Non-pigmented ciliary epithelial cell (primary cell): ENCODE results near the gene ZFAND3.
A peak's percentile ranks its signal among the peaks of the same experiment; 100 is the strongest.

Experiments used
- DNase-seq: peaks from one replicate; pipeline ENCODE4 v3.0.0-alpha.2; 2010; ENCODE audit warnings: low read depth

Gene ZFAND3

DNA sequence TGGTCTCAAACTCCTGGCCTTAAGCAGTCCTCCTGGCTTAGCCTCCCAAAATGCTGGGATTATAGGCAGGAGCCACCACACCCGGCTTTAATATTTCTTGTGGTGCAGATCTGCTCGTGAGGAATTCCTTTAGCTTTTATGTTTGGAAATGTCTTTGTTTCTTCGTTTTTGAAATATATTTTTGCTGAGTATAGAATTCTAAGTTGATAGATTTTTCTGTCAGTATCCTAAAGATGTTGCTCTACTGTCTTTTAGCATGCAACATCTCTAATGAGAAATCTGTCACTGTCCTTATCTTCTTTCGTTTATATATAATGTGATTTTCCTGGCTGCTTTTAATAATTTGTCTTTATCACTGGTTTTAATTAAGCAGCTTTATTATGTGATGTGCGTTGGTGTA is 75.1 kb downstream of the ZFAND3 start:
- DNase-seq, result no peak

DNA sequence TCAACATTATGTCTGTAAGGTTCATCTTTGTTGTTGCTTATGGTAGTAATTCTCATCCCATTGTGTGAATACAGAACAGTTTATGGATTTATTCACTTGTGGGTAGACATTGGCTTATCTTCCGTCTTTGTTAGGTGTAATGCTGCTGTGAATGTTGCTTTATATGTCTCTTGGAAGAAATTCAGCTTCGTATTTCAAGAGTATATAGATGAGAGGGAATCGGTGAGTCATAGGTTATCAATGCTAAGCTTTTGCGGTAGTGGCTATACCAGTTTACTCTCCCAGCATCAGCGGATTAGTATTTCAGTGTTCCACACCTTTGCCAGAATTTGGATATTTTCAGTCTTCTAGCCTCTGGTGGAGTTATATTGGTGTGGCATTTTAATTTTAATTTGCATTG is 77.8 kb downstream of the ZFAND3 start:
- DNase-seq, result peak; percentile 49

DNA sequence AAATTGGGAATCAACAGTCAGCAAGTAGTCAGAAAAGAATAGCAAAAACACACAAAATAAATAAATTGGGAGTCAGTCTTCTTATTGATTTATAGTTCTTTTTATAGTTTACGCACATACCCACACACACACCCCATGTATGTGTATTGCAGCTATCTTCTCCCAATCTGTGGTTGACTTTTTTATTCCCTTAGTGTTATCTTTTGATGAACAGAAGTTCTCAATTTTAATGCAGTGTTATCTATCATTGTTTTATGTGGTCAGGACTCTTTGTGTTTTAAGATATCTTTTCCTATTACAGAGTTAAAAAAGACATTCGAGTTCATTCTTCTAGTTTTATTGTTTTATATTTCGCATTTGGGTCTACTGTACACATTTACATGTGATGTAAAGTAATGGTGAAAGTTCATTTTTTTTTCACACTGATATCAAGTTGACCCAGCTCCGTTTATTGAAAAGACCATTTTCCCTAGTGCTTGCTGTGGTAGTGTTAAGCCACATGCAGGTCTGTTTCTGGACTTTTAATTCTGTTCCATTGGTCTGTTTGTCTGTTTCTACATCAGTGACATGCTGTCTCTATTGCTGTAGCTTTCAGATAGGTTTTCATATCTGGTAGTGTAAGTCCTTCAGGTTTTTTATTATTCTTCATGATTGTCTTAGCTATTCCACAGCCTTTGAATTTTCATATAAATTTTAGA is 78.4 kb downstream of the ZFAND3 start:
- no peak for DNase-seq

DNA sequence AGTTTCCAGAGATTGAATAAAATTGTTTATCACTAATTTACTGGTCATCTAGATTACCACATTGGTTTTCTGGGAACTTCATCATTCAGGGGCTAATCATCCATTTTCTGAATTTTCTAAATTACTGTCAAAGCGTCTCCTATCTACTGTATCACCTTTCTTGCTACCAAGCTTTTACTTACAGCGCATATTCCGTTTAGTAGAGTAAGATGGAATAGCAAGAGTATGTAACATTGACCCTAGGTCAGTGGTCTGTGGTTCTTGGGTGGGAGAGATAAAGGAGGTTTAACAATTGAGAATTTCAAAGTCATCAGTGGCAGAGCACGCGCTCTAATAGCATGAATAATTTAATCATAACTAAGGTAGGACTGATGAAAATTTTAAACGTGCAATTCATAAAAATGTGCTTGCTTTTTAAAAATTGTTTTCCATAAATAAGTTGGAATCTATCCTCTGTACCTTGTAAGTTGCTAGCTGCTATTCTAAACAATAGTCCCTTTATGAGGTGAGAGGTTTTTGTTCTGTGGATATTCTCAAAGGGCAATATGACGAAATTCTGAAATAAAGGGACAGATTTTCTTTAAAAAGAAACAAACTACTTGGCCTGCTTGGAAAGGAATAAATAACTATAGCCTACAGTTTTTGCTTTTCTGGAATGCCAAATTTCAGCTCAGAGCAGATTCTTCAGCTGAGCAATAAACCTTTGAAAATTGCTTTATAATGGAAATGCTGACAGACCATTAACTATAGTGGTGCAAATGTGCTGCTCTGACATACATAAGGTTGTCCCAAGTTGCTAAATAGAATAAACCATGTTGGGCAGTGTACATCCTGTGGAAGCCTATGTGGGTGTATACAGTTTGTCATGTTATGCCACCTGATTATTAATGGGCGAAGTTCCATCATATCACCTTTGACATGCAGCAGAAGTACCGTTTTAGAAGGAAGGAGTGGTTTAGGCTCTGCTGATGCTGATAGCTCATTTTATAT is 84.1 kb downstream of the ZFAND3 start:
- no peak for DNase-seq

DNA sequence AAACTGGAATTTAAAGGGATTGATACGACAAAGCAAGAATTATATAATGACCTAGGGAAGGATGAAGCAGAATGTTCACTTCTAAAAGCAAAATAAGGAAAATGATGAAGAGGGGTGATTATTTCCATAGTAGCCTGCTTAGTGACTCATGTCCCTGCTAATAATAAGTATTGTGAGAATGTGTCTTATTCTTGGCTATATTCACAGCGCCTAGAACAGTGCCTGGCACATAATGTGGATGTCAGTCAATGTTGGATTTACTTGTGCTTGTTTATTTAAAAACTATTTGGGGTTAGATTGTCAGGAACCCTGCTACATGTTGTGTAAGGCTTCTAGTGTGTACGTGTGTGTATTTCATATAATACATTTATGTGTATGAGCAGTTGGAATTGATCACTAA is 85.1 kb downstream of the ZFAND3 start:
- no peak for DNase-seq

DNA sequence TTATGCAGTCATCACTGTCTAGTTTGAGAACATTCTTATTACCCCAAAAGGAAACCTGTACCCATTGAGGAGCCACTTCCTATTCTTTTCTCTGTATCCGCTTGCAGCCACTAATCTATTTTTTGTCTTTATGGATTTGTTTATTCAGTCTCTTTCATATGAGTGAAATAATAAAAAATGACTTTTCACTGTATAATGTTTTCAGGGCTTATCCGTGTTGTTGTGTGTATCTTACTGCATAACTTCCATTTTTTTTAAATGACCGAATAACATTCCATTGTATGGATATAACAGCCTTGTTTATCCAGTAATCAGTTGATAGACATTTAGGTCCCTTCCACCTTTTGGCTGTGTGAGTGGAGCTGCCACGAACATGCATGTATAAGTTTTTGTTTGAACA is 86.6 kb downstream of the ZFAND3 start:
- no peak for DNase-seq

DNA sequence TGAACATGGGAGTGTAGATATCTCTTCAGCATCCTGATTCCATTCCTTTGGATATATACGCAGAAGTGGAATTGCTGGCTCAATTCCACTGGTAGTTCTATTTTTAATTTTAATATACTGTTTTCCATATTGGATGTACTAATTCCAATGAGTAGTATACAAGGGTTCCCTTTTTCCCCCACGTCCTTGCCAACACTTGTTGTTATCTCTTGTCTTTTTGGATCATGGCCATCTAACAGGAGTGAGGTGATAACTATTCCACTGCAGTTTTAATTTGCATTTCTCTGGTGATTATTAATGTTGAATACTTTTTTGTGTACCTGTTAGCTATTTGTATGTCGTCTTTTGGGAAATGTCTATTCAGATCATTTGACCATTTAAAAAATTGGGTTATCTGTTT is 91.5 kb downstream of the ZFAND3 start:
- DNase-seq, result no peak

DNA sequence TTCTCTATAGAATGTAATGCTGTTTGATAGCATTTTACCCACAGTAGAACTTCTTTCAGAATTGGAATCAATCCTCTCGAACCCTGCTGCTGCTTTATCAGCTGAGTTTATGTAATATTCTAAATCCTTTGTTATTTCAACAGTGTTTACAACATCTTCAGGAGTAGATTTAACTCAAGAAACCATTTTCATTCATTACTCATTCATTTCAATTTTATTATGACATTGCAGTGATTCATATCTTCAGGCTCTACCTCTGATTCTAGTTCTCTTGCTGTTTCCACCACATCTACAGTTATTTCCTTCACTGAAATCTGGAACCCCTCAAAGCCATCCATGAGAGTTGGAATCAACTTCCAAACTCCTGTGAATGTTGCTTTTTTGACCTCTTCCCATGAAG is 93.7 kb downstream of the ZFAND3 start:
- DNase-seq, result no peak

DNA sequence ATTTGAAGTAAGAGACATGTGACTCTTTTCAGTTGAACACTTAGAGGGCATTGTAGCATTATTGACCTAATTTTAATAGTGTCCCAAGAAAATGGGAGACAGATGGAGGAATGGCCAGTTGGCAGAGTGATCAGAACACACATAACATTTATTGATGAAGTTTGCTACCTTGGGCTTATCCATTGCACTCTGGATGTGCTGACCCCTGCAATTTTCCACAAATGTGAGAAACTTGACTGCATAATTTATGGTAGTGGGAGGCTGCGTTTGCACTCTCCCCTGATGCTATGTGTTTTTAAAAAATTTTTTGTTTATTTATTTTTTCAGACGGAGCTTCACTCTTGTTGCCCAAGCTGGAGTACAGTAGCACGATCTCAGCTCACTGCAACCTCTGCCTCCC is 95.9 kb downstream of the ZFAND3 start:
- no peak for DNase-seq

DNA sequence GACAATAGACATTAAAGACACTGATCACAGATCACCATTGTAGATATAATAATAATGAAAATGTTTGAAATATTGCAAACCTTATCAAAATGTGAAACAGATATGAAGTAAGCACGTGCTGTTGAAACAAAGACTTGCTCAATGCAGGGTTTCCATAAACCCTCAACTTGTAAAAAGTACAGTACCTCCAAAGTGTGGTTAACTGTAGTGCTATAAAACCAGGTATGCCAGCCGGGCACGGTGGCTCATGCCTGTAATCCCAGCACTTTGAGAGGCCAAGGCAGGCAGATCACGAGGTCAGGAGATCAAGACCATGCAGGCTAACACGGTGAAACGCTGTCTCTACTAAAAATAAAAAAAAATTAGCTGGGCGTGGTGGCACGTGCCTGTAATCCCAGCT is 96.6 kb downstream of the ZFAND3 start:
- no peak for DNase-seq

DNA sequence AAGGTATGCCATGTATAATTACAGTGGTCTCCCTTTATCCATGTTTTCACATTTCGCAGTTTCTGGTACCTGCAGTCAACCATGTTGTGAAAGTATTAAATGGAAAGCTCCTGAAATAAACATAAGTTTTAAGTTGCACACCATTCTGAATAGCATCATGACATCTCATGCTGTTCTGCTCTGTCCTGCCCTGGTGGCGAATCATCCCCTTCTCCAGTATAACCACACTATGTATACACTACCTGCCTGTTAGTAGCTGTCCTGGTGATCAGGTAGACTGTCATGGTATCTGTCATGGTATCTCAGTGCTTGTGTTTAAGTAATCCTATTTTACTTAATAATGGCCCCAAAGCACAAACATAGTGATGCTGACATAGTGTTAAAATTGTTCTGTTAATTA is 97.1 kb downstream of the ZFAND3 start:
- no peak for DNase-seq

DNA sequence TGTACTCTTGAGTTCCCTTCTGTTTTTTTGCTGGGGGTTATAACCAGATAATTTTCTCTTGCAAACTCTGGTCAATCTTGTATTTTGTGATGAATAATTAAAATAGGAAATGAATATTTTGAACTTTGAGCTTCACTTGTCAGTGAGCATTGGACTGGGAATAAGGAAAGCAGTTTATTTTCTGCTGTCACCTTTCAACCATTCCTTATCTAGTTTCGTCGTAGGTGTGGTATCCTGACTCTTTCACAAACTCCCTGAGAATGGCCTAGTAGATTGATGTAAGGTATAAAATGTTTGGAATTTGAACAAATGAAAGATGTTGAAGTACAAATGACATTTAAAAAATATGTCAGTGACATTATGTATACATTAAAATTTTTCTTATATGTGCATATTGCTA is 98.0 kb downstream of the ZFAND3 start:
- no peak for DNase-seq

DNA sequence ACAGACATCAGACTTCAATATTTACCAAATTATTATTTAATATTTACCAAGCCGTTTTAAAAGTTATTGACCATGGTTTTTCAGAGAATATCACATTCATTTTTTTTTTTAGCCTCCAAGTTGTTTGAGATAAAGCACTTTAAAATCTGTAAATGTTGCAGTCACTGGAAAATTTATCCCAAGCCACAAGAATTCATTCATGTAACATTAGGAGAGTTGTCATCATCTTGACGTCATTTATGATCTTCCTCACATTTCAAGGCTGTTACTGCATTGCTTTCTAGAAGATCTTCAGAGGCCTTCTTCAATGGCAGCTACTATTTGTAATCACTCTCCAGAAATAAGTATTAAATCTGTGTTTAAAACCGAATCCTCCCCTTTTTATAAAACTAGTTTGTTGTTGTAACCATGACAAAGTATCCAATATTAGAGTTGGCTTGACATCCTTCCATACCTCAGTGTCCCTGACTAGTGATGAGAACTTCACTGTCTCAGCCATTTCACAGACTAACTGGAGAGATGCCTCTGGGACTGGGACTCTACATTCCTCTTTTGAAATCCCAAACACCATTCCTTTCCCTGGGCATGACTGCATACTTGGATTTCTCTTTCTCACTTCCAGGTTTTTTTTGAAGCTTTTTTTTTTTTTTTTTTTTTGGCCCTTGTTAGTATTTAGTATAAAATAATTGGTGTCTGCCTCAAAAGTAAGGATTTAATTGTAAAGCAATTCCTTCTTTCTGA is 100.1 kb downstream of the ZFAND3 start:
- no peak for DNase-seq

DNA sequence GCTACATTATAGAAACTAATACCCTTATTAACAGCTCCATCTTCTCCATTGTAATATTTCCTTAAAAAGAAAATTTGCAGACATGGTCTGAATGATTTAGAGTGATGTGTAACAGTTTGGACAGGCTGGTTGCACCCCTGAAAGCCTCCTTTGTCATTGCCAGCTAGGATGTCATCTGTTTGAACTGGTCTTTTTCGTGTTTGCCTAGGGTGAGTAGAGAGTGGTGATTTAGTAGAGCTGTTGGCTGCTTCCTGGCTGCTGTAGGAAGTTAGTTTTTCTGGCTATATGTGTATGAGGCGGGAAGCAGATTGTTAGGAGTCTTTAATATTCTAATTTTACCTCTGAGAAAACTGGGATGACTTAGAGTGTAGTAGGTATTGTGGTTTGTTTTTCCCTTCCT is 101.1 kb downstream of the ZFAND3 start:
- no peak for DNase-seq

DNA sequence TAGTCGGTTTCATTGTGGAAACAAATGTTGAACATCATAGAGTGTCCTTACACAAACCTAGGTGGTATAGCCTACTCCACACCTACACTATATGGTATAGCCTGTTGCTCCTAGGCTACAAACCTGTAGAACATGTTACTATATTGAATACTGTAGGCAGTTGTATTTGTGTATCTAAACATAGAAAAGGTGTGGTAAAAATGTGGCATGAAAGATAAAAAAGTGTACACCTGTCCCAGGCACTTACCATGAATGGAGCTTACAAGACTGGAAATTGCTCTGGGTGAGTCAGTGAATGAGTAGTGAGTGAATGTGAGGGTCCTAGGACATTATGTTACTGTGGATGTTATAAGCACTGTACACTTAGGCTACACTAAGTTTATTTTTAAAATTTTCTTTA is 103.0 kb downstream of the ZFAND3 start:
- DNase-seq, result no peak

DNA sequence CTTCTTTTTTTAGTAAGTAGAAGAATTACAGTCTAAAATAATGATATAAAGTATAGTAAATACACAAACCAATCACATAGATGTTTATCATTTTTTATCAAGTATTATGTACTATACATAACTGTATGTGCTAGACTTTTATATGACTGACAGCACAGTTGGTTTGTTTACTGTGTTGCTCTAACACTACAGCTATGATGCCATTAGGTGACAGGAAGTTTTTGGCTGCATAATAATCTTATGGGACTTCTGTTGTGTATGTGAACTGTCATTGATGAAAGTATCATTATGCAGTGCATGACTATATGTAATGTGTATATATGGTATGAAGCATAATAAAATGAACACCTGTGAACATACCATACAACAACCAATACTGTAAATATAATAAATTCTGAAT is 104.0 kb downstream of the ZFAND3 start:
- DNase-seq, result no peak

DNA sequence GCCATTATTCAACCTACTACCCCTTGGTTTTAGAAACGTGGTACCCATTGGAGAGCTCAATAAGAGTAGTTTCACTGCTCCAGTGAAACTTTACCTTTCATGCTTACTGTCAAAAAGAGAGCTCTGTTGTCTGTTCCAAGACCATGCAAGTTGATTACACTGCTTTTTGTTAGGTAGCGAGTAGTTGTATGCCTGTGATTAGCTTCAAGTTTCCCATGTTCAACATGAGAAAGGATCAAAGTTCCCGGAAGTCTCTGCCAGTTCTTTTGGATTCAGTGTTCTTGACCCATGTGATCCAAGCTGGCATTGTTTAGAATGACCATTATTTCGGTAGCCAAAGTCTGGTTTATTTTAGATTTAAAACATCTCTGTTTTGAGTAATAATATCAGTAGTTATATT is 107.1 kb downstream of the ZFAND3 start:
- DNase-seq, result no peak

DNA sequence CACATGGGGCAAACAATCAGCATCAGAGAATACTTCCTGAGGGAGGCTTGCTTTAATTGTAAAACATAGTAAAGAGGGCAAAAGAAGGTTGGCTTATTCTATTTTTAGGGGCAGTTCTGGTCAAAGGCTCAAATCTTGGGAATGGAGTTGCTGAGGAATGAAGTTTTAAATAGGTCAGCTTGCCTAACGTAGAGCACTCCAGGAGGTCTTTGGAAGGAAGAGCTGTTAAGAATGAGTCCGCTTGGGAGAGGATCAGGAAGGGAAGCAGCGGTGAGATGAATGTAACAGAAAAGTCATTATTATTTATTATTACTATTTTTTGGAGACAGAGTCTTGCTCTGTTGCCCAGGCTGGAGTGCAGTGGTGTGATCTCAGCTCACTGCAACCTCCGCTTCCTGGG is 108.7 kb downstream of the ZFAND3 start:
- DNase-seq, result no peak

DNA sequence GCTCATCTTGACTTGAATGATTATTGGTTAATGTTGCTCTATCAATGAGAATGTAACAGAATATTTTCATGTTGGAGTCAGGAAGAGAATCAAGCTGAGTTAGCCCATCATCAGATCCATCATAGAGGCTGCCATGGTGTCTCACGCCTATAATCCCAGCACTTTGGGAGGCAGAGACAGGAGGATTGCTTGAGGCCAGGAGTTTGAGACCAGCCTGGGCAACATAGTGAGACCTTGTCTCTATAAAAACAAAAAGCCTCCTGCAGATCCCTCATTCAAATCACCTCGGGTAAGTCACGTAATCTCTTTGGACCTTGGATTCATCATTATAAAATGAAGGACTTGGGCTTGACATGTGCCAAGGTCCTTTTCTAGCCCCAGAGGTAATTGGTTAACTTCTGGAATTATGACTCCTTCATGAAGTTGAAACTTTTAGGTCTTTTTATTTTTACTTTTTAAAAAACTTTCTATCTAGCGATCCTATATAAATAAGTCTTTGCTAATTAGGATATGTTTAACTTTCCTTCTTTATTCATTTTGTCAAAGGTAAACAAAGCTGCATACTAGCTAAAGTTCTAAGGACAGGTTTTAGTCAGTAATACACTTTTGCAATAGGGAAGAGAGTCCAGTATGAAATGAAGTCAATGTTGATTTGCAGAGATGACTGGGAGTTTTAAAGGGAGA is 110.9 kb downstream of the ZFAND3 start:
- no peak for DNase-seq

DNA sequence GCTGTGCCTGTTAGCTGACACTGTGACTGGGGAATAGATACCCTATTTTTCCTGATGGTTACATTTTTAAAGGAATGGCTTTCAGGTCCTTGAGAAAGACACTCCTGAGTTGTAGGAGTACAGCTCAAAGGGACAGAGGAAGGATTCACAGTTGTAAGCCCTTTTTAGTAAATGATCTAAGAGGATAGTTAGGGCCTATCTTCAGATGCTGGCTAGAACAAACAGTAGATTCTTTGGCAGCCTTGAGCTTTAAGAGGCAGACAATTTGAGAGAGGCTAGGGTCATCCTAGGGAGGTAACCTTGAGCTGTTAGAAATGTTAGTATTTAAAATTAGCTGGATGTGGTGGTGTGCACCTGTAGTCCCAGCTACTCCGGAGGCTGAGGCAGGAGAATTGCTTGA is 111.5 kb downstream of the ZFAND3 start:
- DNase-seq, result no peak

DNA sequence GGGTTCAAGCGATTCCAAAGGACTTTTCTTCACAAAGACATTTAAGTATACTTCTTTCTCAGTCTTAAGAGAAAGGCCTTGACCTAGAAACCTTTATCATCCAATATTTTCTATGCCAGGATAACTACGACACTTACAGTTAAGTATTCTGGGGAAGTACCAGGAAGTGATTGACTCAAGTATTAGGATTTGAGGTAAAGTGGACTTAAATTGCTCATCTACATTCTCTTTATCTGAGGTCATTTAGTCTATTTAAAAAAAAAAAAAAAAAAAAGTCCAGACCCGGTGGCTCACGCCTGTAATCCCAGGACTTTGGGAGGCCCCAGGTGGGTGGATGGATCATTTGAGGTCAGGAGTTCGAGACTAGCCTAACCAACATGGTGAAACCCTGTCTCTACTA is 114.7 kb downstream of the ZFAND3 start:
- DNase-seq, result no peak

DNA sequence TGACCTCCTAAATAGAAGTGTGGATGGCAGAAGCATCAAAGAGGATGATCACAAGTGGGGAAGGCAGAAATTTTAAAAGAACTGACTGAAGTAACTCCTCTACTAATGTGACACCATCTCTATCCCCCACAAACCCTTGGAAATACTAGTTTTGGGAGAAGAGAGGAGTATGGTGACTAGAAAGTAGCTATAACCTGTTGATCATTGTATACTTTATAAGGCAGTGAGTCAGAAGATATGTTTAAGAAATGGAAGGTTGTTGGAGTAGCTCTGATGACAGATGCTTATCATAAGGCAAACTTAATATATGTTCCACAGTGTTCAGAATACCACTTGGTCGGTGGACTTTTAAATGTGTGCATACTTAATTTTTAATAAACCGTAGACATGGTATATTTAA is 116.6 kb downstream of the ZFAND3 start:
- DNase-seq, result no peak
